ENCODE results near the gene AHNAK2. TPM values are rescaled to one million over a fixed set of nuclear protein-coding genes. Genes with fewer than 3 reads are reported as not detected.

Gene AHNAK2
- total and polyA plus RNA-seq, 8 donors, result 1.5 to 117 (median 13.5) TPM

DNA sequence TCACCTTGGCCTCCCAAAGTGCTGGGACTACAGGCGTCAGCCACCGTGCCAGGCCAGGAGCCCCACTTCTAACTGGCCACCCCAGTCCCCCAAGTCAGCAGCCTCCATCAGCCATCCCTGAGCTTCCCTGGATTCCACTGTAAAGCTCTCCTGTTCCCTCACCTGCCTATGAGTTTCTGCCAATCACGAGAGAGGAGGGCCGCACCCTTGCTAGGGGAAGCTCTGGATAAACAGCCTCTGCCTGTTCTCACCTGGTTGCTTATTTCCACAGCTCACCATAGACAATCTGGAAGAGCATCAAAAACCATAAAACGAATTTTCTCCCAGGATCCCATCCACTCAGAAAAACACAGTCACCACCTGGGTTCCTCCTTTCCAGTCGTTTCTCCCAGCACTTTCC, 37.7 kb upstream of the AHNAK2 start:
- H3K4me3 ChIP-seq, result no peak overlapping the region
- H3K27me3 ChIP-seq, result no peaks in the 10 kb centered on the region
- TF ChIP-seq EP300 (IDR thresholded peaks at IDR 0.05) (no peak), POLR2AphosphoS5 (IDR thresholded peaks at IDR 0.05) (no peak), POLR2A (IDR thresholded peaks at IDR 0.05) (no peak)
- TF ChIP-seq, protein P1, sequence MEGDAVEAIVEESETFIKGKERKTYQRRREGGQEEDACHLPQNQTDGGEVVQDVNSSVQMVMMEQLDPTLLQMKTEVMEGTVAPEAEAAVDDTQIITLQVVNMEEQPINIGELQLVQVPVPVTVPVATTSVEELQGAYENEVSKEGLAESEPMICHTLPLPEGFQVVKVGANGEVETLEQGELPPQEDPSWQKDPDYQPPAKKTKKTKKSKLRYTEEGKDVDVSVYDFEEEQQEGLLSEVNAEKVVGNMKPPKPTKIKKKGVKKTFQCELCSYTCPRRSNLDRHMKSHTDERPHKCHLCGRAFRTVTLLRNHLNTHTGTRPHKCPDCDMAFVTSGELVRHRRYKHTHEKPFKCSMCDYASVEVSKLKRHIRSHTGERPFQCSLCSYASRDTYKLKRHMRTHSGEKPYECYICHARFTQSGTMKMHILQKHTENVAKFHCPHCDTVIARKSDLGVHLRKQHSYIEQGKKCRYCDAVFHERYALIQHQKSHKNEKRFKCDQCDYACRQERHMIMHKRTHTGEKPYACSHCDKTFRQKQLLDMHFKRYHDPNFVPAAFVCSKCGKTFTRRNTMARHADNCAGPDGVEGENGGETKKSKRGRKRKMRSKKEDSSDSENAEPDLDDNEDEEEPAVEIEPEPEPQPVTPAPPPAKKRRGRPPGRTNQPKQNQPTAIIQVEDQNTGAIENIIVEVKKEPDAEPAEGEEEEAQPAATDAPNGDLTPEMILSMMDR (IDR thresholded peaks at IDR 0.05), result no peak
- H3K4me1 ChIP-seq, result peaks cover 14 to 65% (median 43%) of the 10 kb centered on the region in 4 donors
- H3K9me3 ChIP-seq, result no peaks in the 10 kb centered on the region
- DNase-seq, result no peak
- H3K27ac ChIP-seq, result no peak overlapping the region
- H3K36me3 ChIP-seq, result peaks cover 6 to 9% (median 8%) of the 10 kb centered on the region in 4 donors
- intact Hi-C loops (cut with DNase I; ENCODE audit: low total_unique reads), result no loop called here
- WGBS, 5 donors, result 65 to 75% (median 69%) methylated on average over 6 of the region's 6 CpGs

GRCh38 chr14:105015242-105015641, 37.1 kb upstream of the AHNAK2 start:
- peaks cover 14 to 62% (median 40%) of the 10 kb centered on the region in 4 donors for H3K4me1 ChIP-seq
- H3K27me3 ChIP-seq, result no peaks in the 10 kb centered on the region
- no peak overlapping the region for H3K27ac ChIP-seq
- H3K4me3 ChIP-seq, result no peak overlapping the region
- intact Hi-C loops (cut with DNase I; ENCODE audit: low total_unique reads), result no loop called here
- H3K9me3 ChIP-seq, result no peaks in the 10 kb centered on the region
- TF ChIP-seq, protein P1 (IDR thresholded peaks at IDR 0.05), result no peak
- no peak for TF ChIP-seq EP300 (IDR thresholded peaks at IDR 0.05)
- TF ChIP-seq POLR2AphosphoS5 (IDR thresholded peaks at IDR 0.05), result no peak
- TF ChIP-seq POLR2A (IDR thresholded peaks at IDR 0.05), result no peak
- 67 to 86% (median 77%) methylated on average over 9 of the region's 9 CpGs for WGBS, 5 donors
- peaks cover 8 to 16% (median 14%) of the 10 kb centered on the region in 4 donors for H3K36me3 ChIP-seq
- DNase-seq, result no peak

- Histone ChIP-seq H3K27ac (no peak overlapping the region), H3K9me3 (no peaks in the 10 kb centered on the region), H3K4me1 (peaks cover 9 to 56% (median 34%) of the 10 kb centered on the region in 4 donors), H3K4me3 (no peak overlapping the region), H3K27me3 (no peaks in the 10 kb centered on the region), H3K36me3 (peaks cover 12 to 22% (median 20%) of the 10 kb centered on the region in 4 donors)
- WGBS, 5 donors, result 53 to 63% (median 60%) methylated on average over 4 of the region's 4 CpGs
- intact Hi-C loops (cut with DNase I; ENCODE audit: low total_unique reads), result no loop called here
- no peak for TF ChIP-seq EP300 (IDR thresholded peaks at IDR 0.05)
- no peak for TF ChIP-seq POLR2A (IDR thresholded peaks at IDR 0.05)
- TF ChIP-seq POLR2AphosphoS5 (IDR thresholded peaks at IDR 0.05), result no peak
- TF ChIP-seq, protein P1 (IDR thresholded peaks at IDR 0.05), result no peak
- DNase-seq, result no peak
Measured at GRCh38 chr14:105014631-105015030, 36.5 kb upstream of the AHNAK2 start.

GRCh38 chr14:105014032-105014431, 35.9 kb upstream of the AHNAK2 start:
- Histone ChIP-seq H3K9me3 (no peaks in the 10 kb centered on the region), H3K27ac (no peak overlapping the region), H3K27me3 (no peaks in the 10 kb centered on the region), H3K36me3 (peaks cover 13 to 28% (median 26%) of the 10 kb centered on the region in 4 donors), H3K4me3 (no peak overlapping the region), H3K4me1 (peaks cover 3 to 50% (median 28%) of the 10 kb centered on the region in 4 donors)
- intact Hi-C loops (cut with DNase I; ENCODE audit: low total_unique reads), result no loop called here
- no peak for TF ChIP-seq EP300 (IDR thresholded peaks at IDR 0.05)
- TF ChIP-seq, protein P1 (IDR thresholded peaks at IDR 0.05), result no peak
- no peak for TF ChIP-seq POLR2A (IDR thresholded peaks at IDR 0.05)
- TF ChIP-seq POLR2AphosphoS5 (IDR thresholded peaks at IDR 0.05), result no peak
- 77 to 87% (median 84%) methylated on average over 9 of the region's 9 CpGs for WGBS, 5 donors
- no peak for DNase-seq
